GM18867 (cell line): ENCODE measurements around the gene KCNJ3.
"Not testable (repeated sequence)": the region's sequence is repeated elsewhere in the genome, so short reads cannot be mapped to it uniquely, and the experiment has no call there.

Source experiments
- ATAC-seq: cut with Tn5 transposase; IDR thresholded peaks from one replicate; pipeline ENCODE4 v1.9.1; 2021; ENCODE audit warnings: mild to moderate bottlenecking, moderate library complexity; ENCODE audit not compliant: unreplicated experiment

Gene KCNJ3

GRCh38 chr2:154837035-154837434 is 138.5 kb downstream of the KCNJ3 start:
- ATAC-seq: no peak

GRCh38 chr2:154844513-154844912 is 146.0 kb downstream of the KCNJ3 start:
- ATAC-seq: no peak

- ATAC-seq: no peak
These were observed 148.3 kb downstream of the KCNJ3 start for GRCh38 chr2:154846842-154847241.

- ATAC-seq: no peak
These were observed 151.0 kb downstream of the KCNJ3 start for GRCh38 chr2:154849482-154849881.

- no peak for ATAC-seq
These were observed 152.0 kb downstream of the KCNJ3 start for GRCh38 chr2:154850532-154850931.

- no peak for ATAC-seq
These were observed 156.6 kb downstream of the KCNJ3 start for GRCh38 chr2:154855138-154855537.

- ATAC-seq: not testable (repeated sequence)
These were observed 168.7 kb downstream of the KCNJ3 start for GRCh38 chr2:154867151-154867550.

GRCh38 chr2:154875999-154876398 is 177.5 kb downstream of the KCNJ3 start:
- no peak for ATAC-seq

- ATAC-seq: peak; percentile 77
These were observed 184.2 kb downstream of the KCNJ3 start for GRCh38 chr2:154882725-154883124.

- ATAC-seq: no peak
These were observed 187.8 kb downstream of the KCNJ3 start for GRCh38 chr2:154886316-154886715.

GRCh38 chr2:154898269-154898668 is 199.8 kb downstream of the KCNJ3 start:
- ATAC-seq: no peak

- ATAC-seq: no peak
These were observed 202.6 kb downstream of the KCNJ3 start for GRCh38 chr2:154901063-154901462.
